Measurements from ENCODE around the gene MACROD2.

- peak; percentile 85 for TF ChIP-seq CTCF (IDR thresholded peaks at IDR 0.05)
- TF ChIP-seq MAZ (IDR thresholded peaks at IDR 0.05; ENCODE audit: borderline replicate concordance, low read depth, low read length), result no peak
- no peak for TF ChIP-seq NR3C1 (IDR thresholded peaks at IDR 0.05)
- no peak for TF ChIP-seq POLR2A (IDR thresholded peaks at IDR 0.05; ENCODE audit: low read length)
- no peak for TF ChIP-seq REST (IDR thresholded peaks at IDR 0.05)
- no peak for TF ChIP-seq E2F6 (IDR thresholded peaks at IDR 0.05; ENCODE audit: borderline replicate concordance, low read depth)
- TF ChIP-seq CHD2 (IDR thresholded peaks at IDR 0.05; ENCODE audit: low read length, partially characterized antibody), result no peak
- no peak for TF ChIP-seq JUN (IDR thresholded peaks at IDR 0.05)
- no peak for TF ChIP-seq MYC (IDR thresholded peaks at IDR 0.05; ENCODE audit: borderline replicate concordance, low read length)
- no peak for TF ChIP-seq CHD4 (IDR thresholded peaks at IDR 0.05; ENCODE audit: borderline replicate concordance)
- no peak for TF ChIP-seq CEBPB (IDR thresholded peaks at IDR 0.05)
- no peak for TF ChIP-seq HMGXB4 (CRISPR knock-in tag; IDR thresholded peaks at IDR 0.05; ENCODE audit: borderline replicate concordance)
Measured at GRCh38 chr20:14142171-14142570, 146.9 kb downstream of the MACROD2 start.

All from A549 (cell line).